ENCODE measurements around the gene ZNF280D.

The ZNF280D gene

DNA sequence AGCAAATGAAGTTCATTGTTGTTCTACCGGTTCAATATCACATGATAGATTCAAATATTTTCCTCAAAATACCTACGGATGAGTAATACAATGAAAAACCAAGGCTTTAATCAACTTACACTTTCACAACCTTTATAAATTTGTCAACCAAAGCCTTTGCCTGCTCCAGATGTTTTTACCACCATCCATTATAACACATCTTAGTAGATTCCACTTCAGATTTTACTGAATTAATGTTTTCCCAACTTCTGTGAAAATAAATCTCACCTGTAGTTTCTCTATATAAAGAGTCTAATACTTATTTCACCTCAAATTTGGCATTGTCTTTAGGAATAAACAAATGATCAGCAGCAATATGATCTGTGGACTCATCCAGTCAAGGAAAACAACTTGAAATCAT is 131.1 kb downstream of the ZNF280D start:
- no peak for TF ChIP-seq POLR2AphosphoS5 (IDR thresholded peaks at IDR 0.05; ENCODE audit: low read depth, low read length)

DNA sequence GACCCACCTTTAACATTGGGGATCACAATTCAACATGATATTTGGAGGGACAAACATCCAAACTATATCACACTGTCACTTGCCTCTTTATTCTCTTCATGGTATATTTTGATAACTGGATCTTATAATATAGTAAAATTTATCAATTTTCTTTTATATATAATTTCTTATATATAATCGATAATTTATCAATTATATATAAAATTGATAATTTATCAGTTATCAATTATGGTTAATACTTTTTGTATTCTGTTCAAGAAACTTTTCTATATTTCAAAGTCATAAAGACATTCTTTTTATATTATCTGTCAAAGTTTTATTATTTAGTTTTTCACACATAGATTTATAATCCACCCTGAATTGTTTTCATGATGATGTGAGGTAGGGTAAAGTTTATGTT is 132.9 kb downstream of the ZNF280D start:
- TF ChIP-seq TAF1 (IDR thresholded peaks at IDR 0.05; ENCODE audit: borderline replicate concordance, insufficient read depth, low read length): no peak
- no peak for TF ChIP-seq FOXP2 (optimal IDR thresholded peaks at IDR 0.05; ENCODE audit: borderline replicate concordance, extremely low read depth, extremely low read length, insufficient read depth)
- TF ChIP-seq POLR2AphosphoS5 (IDR thresholded peaks at IDR 0.05; ENCODE audit: low read depth, low read length): no peak
- TF ChIP-seq, protein P1, sequence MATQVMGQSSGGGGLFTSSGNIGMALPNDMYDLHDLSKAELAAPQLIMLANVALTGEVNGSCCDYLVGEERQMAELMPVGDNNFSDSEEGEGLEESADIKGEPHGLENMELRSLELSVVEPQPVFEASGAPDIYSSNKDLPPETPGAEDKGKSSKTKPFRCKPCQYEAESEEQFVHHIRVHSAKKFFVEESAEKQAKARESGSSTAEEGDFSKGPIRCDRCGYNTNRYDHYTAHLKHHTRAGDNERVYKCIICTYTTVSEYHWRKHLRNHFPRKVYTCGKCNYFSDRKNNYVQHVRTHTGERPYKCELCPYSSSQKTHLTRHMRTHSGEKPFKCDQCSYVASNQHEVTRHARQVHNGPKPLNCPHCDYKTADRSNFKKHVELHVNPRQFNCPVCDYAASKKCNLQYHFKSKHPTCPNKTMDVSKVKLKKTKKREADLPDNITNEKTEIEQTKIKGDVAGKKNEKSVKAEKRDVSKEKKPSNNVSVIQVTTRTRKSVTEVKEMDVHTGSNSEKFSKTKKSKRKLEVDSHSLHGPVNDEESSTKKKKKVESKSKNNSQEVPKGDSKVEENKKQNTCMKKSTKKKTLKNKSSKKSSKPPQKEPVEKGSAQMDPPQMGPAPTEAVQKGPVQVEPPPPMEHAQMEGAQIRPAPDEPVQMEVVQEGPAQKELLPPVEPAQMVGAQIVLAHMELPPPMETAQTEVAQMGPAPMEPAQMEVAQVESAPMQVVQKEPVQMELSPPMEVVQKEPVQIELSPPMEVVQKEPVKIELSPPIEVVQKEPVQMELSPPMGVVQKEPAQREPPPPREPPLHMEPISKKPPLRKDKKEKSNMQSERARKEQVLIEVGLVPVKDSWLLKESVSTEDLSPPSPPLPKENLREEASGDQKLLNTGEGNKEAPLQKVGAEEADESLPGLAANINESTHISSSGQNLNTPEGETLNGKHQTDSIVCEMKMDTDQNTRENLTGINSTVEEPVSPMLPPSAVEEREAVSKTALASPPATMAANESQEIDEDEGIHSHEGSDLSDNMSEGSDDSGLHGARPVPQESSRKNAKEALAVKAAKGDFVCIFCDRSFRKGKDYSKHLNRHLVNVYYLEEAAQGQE (IDR thresholded peaks at IDR 0.05; ENCODE audit: insufficient read depth in 1 of 2, low read depth in 2 of 2, low read length in 2 of 2): no peak
- TF ChIP-seq SIN3A (IDR thresholded peaks at IDR 0.05; ENCODE audit: borderline replicate concordance, insufficient read depth, low read length): no peak

DNA sequence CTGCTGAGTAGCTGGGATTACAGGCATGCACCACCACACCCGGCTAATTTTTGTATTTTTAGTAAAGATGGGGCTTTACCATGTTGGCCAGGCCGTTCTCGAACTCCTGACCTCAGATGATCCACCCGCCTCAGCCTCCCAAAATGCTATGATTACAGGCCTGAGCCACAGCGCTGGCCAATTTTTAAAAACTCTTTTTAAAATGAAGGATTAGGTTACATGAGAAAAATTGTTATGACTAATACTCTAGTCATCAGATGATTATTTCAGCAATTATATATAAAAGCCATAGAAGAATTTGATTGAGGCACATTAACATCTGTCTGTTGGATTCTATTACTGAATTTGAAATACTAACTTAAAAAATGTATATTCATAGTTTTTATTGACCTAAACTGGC is 134.3 kb downstream of the ZNF280D start:
- no peak for TF ChIP-seq POLR2AphosphoS5 (IDR thresholded peaks at IDR 0.05; ENCODE audit: low read depth, low read length)
- TF ChIP-seq FOXP2 (optimal IDR thresholded peaks at IDR 0.05; ENCODE audit: borderline replicate concordance, extremely low read depth, extremely low read length, insufficient read depth): no peak
- no peak for TF ChIP-seq SIN3A (IDR thresholded peaks at IDR 0.05; ENCODE audit: borderline replicate concordance, insufficient read depth, low read length)
- TF ChIP-seq, protein P1 (IDR thresholded peaks at IDR 0.05; ENCODE audit: insufficient read depth in 1 of 2, low read depth in 2 of 2, low read length in 2 of 2): no peak
- TF ChIP-seq TAF1 (IDR thresholded peaks at IDR 0.05; ENCODE audit: borderline replicate concordance, insufficient read depth, low read length): no peak

DNA sequence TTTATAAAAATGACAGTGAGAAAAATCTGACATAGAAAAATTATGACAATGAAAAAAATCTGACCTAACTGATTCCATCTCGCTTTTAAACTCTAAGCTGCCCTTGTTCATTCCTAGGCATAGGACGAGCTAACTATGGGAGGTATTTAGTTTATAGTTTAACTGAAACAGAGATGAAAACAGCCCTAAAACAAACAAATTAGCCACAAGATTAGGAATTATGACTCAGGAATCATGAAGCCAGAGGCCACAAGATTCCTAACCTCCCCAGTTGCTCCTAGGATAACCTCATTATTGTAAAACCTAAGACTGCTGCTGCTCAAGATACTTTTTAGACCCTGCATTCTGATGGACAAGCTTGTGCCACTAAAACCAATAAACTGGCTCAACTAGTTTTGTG is 145.6 kb downstream of the ZNF280D start:
- TF ChIP-seq, protein P1 (IDR thresholded peaks at IDR 0.05; ENCODE audit: insufficient read depth in 1 of 2, low read depth in 2 of 2, low read length in 2 of 2): no peak
- no peak for TF ChIP-seq TAF1 (IDR thresholded peaks at IDR 0.05; ENCODE audit: borderline replicate concordance, insufficient read depth, low read length)
- no peak for TF ChIP-seq FOXP2 (optimal IDR thresholded peaks at IDR 0.05; ENCODE audit: borderline replicate concordance, extremely low read depth, extremely low read length, insufficient read depth)
- TF ChIP-seq SIN3A (IDR thresholded peaks at IDR 0.05; ENCODE audit: borderline replicate concordance, insufficient read depth, low read length): no peak
- TF ChIP-seq POLR2AphosphoS5 (IDR thresholded peaks at IDR 0.05; ENCODE audit: low read depth, low read length): no peak

DNA sequence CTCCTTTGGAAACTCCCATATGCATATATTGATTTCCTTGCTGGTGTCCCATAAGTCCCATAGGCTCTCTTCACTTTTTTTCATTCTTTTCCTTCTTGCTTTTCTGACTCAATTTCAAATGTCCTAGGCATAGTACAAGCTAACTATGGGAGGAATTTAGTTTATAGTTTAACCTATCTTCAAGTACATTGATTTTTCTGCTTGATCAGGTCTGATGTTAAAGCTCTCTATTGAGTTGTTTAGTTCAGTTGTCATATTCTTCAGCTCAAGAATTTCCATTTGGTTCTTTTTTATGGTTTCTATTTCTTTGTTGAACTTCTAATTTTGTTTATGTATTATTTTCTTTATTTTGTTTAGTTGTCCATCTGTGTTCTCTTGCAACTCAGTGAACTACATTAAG is 147.1 kb downstream of the ZNF280D start:
- TF ChIP-seq TAF1 (IDR thresholded peaks at IDR 0.05; ENCODE audit: borderline replicate concordance, insufficient read depth, low read length) (no peak), SIN3A (IDR thresholded peaks at IDR 0.05; ENCODE audit: borderline replicate concordance, insufficient read depth, low read length) (no peak), FOXP2 (optimal IDR thresholded peaks at IDR 0.05; ENCODE audit: borderline replicate concordance, extremely low read depth, extremely low read length, insufficient read depth) (no peak), POLR2AphosphoS5 (IDR thresholded peaks at IDR 0.05; ENCODE audit: low read depth, low read length) (no peak)
- TF ChIP-seq, protein P1 (IDR thresholded peaks at IDR 0.05; ENCODE audit: insufficient read depth in 1 of 2, low read depth in 2 of 2, low read length in 2 of 2): no peak
